ENCODE measurements around the gene MRPS27.

The MRPS27 gene

GRCh38 chr5:72319976-72320752, at the start of gene MRPS27, which contains the start of gene PTCD2:
MRPS27 (minus strand) TSS chr5:72320240; CDS start chr5:72320221, 19 bp downstream.
PTCD2 (plus strand) TSS chr5:72320373; CDS start chr5:72320383, 10 bp downstream.
- DNase-seq (ENCODE audit: low spot score) (peak; percentile 99), ATAC-seq (ENCODE audit: low read depth) (peak; percentile 95)
- no peaks in the 10 kb centered on the region for H3K27me3 ChIP-seq (ENCODE audit: insufficient read depth, poor library complexity, severe bottlenecking)
- no peaks in the 10 kb centered on the region for H3K9me3 ChIP-seq (ENCODE audit: severe bottlenecking)
- peaks cover 48% of the 10 kb centered on the region for H3K36me3 ChIP-seq (ENCODE audit: low read depth)
- peaks cover 13% of the 10 kb centered on the region for H3K4me1 ChIP-seq (ENCODE audit: insufficient read depth, poor library complexity, severe bottlenecking)
- H3K27ac ChIP-seq (ENCODE audit: poor library complexity, severe bottlenecking) = peak within 1 kb of the TSS; percentile 47
- peak within 1 kb of the TSS; percentile 85 for H3K4me3 ChIP-seq (ENCODE audit: severe bottlenecking)
- TF ChIP-seq, protein P1, sequence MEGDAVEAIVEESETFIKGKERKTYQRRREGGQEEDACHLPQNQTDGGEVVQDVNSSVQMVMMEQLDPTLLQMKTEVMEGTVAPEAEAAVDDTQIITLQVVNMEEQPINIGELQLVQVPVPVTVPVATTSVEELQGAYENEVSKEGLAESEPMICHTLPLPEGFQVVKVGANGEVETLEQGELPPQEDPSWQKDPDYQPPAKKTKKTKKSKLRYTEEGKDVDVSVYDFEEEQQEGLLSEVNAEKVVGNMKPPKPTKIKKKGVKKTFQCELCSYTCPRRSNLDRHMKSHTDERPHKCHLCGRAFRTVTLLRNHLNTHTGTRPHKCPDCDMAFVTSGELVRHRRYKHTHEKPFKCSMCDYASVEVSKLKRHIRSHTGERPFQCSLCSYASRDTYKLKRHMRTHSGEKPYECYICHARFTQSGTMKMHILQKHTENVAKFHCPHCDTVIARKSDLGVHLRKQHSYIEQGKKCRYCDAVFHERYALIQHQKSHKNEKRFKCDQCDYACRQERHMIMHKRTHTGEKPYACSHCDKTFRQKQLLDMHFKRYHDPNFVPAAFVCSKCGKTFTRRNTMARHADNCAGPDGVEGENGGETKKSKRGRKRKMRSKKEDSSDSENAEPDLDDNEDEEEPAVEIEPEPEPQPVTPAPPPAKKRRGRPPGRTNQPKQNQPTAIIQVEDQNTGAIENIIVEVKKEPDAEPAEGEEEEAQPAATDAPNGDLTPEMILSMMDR (IDR thresholded peaks at IDR 0.05; ENCODE audit: poor library complexity, severe bottlenecking) = peak; percentile 47

DNA sequence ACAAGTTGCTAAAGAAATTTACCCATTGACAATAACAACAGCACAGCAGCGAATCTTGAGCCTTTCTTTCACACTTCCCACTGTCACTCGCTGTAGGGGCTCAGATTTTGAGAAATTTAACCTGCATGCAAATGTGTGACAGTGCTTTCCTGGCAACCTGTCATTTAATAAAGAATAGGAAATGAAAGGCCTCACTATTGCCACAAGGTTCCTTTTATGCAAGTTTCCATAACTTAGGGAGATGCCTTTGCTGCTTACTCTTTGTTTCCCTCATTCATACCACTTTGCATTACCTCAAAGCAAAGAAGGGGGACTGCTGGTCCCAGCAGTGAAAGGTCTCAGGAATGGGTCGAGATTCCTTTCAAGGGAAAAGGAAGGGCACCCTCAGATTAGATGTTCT, 49.7 kb upstream of the MRPS27 start:
- Histone ChIP-seq H3K27ac (ENCODE audit: poor library complexity, severe bottlenecking) (no peak overlapping the region), H3K4me3 (ENCODE audit: severe bottlenecking) (no peak overlapping the region), H3K27me3 (ENCODE audit: insufficient read depth, poor library complexity, severe bottlenecking) (no peaks in the 10 kb centered on the region), H3K4me1 (ENCODE audit: insufficient read depth, poor library complexity, severe bottlenecking) (peaks cover 17% of the 10 kb centered on the region), H3K36me3 (ENCODE audit: low read depth) (no peaks in the 10 kb centered on the region), H3K9me3 (ENCODE audit: severe bottlenecking) (no peaks in the 10 kb centered on the region)
- no peak for DNase-seq (ENCODE audit: low spot score)
- ATAC-seq (ENCODE audit: low read depth) = no peak
- TF ChIP-seq, protein P1 (IDR thresholded peaks at IDR 0.05; ENCODE audit: poor library complexity, severe bottlenecking) = no peak

DNA sequence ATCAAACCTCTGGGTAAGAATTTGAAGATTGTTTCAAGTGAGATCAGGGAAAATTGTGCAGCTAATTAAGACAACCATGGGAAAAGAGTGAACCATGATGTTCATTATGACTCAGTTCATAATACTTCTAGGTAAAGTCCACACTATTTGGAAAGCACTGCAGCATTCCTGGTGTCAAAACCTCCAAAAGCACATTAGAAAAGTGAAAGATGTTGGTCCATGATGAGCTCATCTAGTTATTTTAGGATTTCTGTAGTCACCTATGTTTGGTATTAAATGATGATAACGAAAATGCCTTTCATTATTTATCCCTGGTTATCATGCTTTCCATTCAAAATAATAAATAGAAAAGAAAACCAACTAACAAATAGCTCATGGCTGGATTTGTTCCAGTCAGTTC, 49.3 kb upstream of the MRPS27 start:
- Histone ChIP-seq H3K27me3 (ENCODE audit: insufficient read depth, poor library complexity, severe bottlenecking) (no peaks in the 10 kb centered on the region), H3K4me3 (ENCODE audit: severe bottlenecking) (no peak overlapping the region), H3K9me3 (ENCODE audit: severe bottlenecking) (no peaks in the 10 kb centered on the region), H3K27ac (ENCODE audit: poor library complexity, severe bottlenecking) (no peak overlapping the region), H3K36me3 (ENCODE audit: low read depth) (no peaks in the 10 kb centered on the region), H3K4me1 (ENCODE audit: insufficient read depth, poor library complexity, severe bottlenecking) (peaks cover 17% of the 10 kb centered on the region)
- ATAC-seq (ENCODE audit: low read depth) (no peak), DNase-seq (ENCODE audit: low spot score) (no peak)
- TF ChIP-seq, protein P1 (IDR thresholded peaks at IDR 0.05; ENCODE audit: poor library complexity, severe bottlenecking) = no peak

DNA sequence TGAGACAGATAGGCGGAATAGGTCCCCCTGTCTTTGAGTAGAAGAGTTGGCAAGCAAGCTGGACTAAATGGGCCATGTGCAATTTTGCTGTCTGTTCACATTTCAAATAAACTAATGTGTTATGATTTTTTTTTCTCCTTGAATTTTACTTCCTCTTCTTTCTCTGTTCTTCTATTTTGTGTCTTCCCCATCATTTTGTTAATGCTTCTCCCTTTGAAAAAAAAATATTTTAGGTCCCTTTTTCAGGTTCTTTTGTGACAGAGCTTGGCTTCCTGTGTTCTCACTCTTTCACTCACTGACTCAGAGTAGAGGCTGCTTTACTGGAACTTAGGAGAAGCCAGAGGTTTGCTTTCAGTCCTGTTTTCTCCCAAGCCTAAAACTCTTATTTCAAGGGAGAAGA, 48.2 kb upstream of the MRPS27 start:
- DNase-seq (ENCODE audit: low spot score) (no peak), ATAC-seq (ENCODE audit: low read depth) (no peak)
- H3K27me3 ChIP-seq (ENCODE audit: insufficient read depth, poor library complexity, severe bottlenecking) = no peaks in the 10 kb centered on the region
- peaks cover 8% of the 10 kb centered on the region for H3K36me3 ChIP-seq (ENCODE audit: low read depth)
- H3K4me3 ChIP-seq (ENCODE audit: severe bottlenecking) = no peak overlapping the region
- TF ChIP-seq, protein P1 (IDR thresholded peaks at IDR 0.05; ENCODE audit: poor library complexity, severe bottlenecking) = no peak
- no peak overlapping the region for H3K27ac ChIP-seq (ENCODE audit: poor library complexity, severe bottlenecking)
- no peaks in the 10 kb centered on the region for H3K9me3 ChIP-seq (ENCODE audit: severe bottlenecking)
- H3K4me1 ChIP-seq (ENCODE audit: insufficient read depth, poor library complexity, severe bottlenecking) = peaks cover 26% of the 10 kb centered on the region
